A204.1 (cell line): Measurements from ENCODE around the gene REG4.

Experiments
- FAIRE-seq: peaks from 2 replicates; lab custom pipeline; 2012; peaks lifted over from hg19 to GRCh38; lab: Jason Lieb, UNC

The REG4 gene

DNA sequence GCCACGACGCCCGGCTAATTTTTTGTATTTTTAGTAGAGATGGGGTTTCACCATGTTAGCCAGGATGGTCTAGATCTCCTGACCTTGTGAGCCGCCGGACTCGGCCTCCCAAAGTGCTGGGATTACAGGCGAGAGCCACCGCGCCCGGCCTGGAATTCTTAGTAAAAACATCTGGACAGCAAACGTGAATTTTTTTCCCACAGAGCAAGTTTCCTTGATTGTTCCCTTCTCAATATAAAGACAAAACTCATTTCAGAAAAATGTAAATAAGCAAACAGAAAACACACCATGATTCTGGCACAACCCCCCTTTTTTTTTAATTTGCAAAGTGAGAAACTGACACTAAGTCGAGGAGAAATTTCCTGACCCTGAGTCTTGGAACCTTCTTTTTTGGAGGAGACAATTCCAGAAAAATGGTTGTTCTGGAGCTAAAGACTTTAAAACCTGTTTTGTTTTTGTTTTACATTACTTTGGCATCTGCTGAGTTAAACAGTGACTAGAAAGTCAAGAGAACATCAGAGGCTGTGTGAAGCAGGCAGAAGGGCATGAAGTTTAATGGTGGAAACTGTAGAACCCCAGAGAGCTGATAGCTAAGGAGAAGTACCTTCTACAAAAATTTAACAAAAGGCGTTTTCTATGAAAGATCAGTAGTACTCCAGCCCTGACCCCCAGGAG, 32.2 kb downstream of the REG4 start:
- FAIRE-seq, result no peak

- FAIRE-seq, result no peak
Measured at GRCh38 chr1:119778359-119778758, 32.9 kb downstream of the REG4 start.

GRCh38 chr1:119774746-119775490, 36.3 kb downstream of the REG4 start:
- FAIRE-seq, result no peak

- no peak for FAIRE-seq
Measured at GRCh38 chr1:119773711-119774241, 37.5 kb downstream of the REG4 start.

DNA sequence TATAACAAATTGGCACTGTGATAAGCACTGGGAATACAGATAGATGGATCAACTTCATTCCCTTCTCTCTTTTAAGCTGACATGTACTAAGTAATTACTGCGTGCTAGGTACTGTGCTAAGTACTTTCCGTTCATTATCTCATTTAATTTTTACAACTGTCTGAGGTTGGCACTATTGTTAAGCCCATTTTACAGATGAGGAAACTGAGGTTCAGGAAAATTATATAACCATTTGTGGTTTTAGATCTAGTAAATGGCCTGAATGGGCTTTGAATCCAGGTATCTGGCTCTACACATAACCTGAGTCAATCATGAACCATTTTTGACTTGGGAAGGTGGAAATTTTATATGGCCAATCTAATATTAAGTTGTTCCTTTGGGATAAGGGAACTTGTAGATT, 39.0 kb downstream of the REG4 start:
- no peak for FAIRE-seq

- no peak for FAIRE-seq
Measured at GRCh38 chr1:119771770-119772169, 39.5 kb downstream of the REG4 start.

DNA sequence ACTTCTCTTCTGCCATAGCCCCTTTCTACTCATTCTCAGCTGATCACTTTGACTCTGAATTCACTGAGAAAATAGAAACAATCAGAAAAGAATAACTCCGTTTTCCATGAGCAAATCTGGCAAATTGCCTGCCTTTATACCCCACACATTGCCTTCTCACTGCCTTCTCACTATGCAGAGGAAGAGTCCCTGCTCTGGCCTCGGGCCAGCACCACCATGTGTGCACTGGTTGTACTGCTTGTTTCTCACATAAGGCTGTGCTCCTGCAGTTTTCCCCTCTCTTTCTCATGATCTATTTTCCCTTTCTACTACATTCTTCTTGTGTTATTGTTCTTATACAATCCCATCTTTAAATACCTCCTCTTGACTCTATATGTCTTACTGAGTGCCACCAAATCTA, 40.2 kb downstream of the REG4 start:
- FAIRE-seq, result no peak

DNA sequence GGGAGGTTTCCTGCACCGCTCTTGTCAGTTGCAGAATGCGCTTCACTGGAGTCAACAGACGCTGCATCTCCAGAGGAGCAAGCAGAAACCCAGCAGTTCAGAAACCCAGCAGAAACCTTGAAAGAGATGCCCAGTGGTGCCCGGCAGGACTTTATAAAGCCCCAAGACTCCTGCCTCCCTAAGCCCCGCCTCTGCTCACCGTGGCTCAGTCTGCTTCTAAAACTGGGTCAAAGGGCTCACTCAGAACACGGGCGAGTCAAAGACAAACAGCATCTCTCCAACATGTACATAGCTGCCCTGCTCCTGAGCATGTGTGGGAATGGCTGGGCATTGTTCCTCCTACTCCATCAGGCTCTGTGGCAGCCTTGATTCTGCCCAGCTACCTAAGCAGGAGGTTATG, 42.5 kb downstream of the REG4 start, which contains the start of gene HMGCS2:
HMGCS2 (minus strand) TSS at position 128 of the 400 bp plus-strand sequence; CDS start at position 67, 61 bp downstream.
- FAIRE-seq, result no peak

DNA sequence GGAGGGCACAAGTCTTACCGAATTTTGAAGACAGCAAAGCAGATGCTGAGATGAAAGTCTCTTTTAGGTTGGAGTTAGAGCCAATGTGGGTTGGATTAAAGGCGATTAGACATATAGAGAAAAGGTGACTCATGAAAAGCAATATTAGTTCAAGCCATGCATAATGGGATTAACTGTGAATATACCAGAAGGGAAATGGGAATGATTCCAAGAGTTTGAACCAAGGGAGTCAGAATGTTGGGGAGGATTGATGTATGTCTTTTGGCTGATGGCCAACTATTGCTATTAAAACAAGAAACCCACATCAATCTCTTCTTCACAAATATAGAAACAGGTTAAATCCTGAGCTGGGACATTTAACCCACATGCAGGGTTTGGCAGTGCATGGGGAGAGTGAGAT, 43.8 kb downstream of the REG4 start:
- no peak for FAIRE-seq

DNA sequence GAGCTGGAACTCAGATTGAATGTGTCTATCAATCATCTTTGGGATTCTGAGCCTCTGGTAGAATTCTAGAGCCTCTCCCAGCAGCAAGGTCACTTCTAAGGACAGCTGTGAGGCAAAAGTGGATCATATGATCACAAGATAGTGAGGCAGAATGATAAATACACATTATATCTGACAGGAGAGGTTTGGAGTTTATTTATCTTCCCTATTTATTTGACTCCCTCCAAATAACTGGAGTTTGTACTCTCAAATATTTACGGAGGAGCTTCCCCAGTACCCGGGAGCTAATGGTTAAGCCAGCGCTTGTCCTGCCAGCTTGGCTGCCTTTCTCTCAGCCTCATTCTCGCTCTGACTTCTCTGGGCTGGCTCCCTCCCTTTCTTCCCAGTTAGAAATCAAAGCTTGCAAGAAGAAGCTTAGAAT, 44.9 kb downstream of the REG4 start:
- FAIRE-seq, result no peak

DNA sequence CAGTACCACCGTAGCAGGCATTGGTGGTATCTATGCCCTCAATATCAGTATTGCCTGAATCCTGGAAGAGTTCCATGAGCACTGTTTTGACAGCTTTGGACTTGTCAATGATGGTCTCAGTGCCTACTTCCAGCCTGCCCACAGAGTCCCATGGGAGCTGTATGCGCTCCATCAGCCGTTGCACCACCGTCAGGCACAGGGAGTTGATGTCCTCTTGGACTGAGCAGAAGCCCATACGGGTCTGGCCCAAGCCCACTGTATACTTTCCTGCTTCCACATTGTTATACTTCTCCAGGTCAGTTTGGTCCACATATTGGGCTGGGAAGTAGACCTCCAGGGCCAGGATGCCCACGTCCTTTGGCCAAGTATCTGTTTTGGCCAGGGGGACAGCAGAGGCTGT, 47.0 kb downstream of the REG4 start:
- FAIRE-seq, result no peak

DNA sequence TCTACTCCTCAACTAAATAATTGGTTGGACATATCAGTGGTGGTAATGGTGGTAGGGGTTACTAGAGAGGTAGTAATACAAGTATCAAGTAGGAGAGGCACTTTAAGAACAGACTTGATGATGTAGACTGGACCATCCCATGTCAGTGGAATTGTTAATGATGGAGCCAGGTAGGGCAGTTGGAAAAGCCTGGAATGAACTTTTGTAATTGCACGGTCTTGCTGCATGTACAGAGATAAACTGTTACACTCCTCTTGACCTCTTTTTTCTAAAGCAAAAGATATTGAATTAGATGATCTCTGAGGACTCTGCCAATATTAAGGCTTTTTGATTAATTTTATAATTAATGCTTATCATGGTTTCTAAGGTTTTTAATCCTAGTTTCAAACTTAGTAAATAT, 48.3 kb downstream of the REG4 start:
- no peak for FAIRE-seq

GRCh38 chr1:119762409-119762808, 48.9 kb downstream of the REG4 start:
- FAIRE-seq, result no peak

- no peak for FAIRE-seq
Measured at GRCh38 chr1:119758584-119758983, 52.7 kb downstream of the REG4 start.

- no peak for FAIRE-seq
Measured at GRCh38 chr1:119752592-119752991, 58.7 kb downstream of the REG4 start.

DNA sequence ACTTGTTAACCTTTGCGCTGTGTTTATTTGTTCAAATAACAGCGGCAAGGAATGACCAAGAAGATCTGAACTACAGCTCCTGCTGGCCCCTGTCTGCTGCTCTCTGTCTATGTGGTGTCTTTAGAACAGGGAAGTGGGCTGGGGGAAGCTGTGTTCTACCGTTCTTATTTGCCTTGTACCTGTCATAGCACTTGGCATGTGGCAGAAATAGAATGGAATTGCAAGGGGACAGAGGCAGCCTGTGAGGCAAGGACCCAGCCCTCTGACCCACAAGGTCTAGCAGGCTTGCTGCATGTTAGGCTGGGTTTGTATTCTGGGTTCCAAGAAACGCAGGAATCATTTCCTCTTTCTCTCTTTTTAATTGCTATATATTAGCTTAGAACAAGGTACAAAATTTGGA, 63.2 kb downstream of the REG4 start:
- FAIRE-seq, result no peak

- no peak for FAIRE-seq
Measured at GRCh38 chr1:119747451-119747850, 63.8 kb downstream of the REG4 start.

DNA sequence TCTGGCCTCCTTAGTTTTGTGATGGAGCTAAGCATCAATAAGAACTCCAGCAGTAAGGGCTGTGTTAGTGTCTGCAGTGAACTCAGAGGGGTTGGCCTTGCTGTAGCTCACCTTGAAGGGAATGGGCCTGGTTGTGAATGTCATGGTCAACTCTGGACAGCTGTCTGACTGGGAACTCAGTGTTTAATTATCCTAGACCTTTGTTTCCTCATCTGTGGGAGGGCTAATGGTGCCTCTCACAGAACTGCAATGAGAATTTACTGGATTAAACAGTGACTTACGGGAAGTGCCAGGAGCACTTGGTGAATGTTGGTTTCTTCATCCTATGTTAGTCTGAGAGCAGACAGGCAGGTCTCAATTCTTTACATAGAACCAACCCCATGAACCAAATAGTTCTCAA, 66.2 kb downstream of the REG4 start:
- no peak for FAIRE-seq

DNA sequence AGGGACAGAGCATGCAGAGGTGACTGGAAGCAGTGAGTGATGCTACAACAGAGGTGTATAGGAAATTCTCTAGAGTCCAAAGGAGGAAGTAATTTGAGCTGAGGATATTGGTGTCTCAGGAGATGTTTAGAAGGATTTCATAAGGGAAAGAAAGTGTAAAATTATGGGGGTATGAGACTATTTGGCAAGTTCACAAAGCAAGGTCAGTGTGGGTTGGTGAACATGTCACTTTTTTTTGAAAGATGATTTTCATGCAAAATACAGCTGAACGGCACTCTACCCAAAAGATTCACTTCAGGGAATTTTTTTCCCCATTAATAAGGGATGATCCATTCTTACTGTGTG, 66.7 kb downstream of the REG4 start:
- no peak for FAIRE-seq
